CD4-positive, alpha-beta T cell treated with Interleukin-2 at 100 ng/mL for 4 hours (primary cell): ENCODE measurements around the gene CD2.

Experiments used
- DNase-seq: peaks from one replicate; pipeline ENCODE4 v3.0.0-alpha.2; 2020; ENCODE audit warnings: low spot score

Gene CD2, protein sequence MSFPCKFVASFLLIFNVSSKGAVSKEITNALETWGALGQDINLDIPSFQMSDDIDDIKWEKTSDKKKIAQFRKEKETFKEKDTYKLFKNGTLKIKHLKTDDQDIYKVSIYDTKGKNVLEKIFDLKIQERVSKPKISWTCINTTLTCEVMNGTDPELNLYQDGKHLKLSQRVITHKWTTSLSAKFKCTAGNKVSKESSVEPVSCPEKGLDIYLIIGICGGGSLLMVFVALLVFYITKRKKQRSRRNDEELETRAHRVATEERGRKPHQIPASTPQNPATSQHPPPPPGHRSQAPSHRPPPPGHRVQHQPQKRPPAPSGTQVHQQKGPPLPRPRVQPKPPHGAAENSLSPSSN

DNA sequence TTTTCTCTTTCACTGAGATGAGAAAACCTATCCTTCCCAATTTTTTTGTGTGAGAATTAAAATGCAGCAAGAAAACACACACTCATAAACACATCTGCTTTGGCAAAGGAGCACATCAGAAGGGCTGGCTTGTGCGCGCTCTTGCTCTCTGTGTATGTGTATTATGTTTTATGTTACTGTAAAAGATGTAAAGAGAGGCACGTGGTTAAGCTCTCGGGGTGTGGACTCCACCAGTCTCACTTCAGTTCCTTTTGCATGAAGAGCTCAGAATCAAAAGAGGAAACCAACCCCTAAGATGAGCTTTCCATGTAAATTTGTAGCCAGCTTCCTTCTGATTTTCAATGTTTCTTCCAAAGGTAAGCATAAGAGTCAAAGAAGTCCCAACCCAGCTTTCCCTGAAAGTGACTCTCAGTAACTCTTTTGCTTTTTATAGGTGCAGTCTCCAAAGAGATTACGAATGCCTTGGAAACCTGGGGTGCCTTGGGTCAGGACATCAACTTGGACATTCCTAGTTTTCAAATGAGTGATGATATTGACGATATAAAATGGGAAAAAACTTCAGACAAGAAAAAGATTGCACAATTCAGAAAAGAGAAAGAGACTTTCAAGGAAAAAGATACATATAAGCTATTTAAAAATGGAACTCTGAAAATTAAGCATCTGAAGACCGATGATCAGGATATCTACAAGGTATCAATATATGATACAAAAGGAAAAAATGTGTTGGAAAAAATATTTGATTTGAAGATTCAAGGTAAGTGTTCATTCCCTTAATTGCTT lies at the start of gene CD2:
Gene CD2, plus strand, starts transcription at position 233 of the 780 bp plus-strand sequence. Its CDS starts 63 bp downstream, at position 296.
- DNase-seq = peak; percentile 83

DNA sequence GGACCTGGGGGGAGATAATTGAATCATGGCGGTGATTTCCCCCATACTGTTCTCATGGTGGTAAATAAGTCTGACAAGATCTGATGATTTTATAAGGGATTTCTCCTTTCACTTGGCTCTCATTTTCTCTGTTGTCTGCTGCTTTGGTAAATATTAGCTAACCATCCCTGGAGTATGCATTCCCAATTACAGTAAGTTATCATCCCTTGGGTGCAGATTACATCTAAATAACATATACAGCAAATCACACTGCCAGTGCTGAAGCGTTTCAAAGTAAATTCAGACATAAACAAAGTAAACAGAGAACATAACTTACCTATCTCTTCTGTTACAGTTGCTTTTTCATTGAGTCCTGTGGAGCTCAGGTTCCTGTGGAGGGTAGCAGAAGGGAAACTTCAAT lies 48.1 kb upstream of the CD2 start:
- DNase-seq = no peak

DNA sequence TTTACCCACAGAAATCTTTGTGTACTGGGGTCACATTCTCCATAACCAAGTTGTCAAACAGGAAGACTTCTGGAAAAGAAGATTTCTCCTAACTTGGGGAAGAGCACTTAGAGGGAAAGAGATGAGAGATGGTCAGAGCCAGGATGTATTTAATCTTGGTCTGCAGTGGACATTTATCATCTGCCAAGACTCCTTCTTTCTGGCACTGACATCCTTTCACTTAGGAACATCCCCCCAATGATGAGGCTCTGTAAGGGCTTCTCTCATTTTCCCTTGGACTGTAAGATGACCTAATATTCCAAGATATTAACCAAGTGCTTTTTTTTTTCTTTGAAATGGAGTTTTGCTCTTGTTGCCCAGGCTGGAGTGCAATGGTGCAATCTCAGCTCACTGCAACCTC lies 47.4 kb upstream of the CD2 start:
- DNase-seq = no peak

DNA sequence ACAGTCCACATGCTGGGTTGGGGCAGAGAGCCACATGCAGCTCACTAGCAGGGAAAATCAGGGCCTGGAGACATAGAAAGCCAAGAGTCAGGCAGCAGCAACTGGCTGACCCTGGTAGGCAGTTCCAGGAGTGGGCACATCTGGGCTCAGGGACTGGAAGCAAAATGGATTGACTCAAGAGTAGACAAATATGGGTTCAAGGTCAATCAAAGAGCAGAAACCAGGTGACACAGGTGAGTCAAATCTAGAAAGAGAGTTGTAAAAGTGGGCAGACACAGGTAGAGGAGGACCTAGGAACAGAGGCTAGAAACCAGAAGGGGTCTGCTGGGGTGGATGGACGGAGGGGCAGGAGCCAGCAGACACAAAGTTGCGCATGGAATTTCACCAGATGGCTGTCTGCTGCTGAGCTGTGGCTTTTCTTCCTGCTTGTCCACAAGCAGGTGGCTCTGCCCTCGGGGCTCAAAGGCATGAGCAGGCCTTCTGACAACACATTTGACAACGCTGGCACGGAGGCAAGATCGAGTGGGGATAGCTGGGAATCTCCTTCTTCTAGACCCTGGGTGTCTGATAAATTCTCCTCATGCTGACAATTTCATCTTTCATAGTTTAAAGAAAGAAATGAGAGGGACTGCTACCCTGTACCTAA lies 45.9 kb upstream of the CD2 start:
- DNase-seq = no peak

DNA sequence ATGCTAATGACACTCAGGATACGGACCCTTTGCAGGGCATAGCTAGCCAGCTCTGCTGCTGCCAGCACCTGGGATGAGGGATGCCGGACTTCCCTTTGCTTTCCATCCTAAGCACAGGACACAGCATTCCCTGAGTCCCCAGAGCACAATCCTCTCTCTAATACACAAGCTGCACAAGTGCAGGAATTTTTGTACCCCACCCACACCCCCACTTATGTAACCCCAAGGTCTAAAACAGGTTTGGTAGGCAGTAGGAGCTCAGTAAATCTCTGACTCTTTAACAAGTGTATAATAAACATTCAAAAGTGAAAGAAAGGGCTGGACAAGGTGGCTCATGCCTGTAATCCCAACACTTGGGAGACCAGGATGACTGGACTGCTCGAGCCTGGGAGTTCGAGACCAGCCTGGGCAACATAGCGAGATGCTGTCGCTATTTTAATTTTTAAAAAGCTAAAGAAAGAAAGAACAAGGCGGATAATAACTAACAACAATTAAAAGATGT lies 44.5 kb upstream of the CD2 start:
- no peak for DNase-seq

DNA sequence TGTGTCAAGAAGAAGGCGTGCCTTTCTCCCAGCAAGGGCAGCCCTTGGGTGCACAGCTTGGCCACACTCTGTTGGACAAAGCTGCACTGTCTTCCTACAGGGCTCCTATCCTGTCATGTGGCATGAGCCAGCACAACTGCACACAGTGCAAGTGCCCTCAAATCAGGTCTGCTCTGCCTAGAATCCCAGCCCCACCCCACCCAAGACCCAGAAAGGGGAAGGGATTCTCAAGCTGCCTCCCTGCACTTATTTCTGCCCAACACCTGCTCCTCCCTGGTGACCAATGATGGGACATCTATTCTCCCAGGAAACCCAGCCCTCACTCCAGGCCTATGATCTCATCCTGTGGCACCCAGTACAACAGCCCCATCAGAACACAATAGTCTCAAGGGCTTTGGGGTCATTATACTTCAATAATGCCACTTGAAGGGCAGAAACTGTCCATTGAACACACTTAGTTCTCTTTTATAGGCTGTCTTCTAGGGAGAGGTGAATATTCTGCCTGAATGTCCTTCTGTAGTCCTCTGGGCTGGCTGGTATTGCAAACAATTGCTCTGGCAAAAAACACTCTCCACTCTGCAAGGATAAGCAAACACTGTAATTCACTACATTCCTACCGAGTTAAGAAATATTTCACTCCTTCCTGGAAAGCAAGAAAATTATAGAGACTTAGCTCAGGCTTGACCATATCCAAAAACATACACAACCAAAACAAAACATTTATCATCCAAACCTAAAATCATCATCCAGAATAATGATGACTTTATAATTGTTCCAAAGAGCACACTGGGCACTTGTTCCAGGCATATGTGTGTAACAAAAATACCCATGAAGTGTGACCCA lies 43.6 kb upstream of the CD2 start:
- no peak for DNase-seq

DNA sequence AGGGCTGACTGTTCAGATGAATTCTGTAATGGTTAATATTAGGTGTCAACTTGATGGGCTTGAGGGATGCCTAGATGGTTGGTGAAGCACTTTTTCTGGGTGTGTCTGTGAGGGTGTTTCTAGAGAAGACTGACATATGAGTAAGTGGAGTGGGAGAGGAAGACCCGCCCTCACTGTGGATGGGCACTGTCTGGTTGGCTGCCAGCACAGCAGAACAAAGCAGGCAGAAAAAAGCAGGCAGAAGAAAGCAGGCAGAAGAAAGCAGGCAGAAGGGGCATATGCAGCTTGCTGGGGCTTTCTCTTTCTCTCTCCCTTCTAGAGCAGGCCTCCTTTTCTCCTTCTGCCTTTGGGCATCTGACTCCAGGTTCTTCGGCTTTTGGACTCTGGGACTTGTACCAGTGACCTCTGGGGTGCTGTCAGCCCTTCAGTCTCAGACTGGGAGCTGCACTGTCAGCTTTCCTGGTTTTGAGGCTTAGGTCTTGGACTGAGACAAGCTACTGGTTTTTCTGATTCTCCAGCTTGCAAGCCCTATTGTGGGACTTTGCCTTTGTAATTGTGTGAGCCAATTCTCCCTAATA lies 42.9 kb upstream of the CD2 start:
- DNase-seq = no peak

DNA sequence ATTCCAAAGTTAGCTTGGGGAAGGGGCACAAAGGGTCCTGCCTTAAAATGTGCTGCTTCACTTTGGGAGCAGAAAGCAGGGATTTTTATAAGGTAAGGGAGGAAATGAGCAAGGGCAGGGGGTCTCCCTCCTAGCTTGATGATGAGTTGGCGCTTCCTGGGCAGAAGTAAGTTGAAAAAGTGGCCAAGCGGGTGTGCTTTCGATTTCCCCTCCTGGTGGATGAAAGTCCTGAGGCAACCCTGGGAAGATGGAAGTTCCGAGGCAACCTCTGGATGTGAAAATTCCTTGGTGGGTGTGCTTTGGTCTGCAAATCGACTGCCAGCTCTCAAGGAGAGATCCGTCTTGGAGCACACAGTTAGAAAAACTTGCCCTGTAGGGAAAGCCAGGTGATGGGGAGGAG lies 41.7 kb upstream of the CD2 start:
- DNase-seq = no peak

DNA sequence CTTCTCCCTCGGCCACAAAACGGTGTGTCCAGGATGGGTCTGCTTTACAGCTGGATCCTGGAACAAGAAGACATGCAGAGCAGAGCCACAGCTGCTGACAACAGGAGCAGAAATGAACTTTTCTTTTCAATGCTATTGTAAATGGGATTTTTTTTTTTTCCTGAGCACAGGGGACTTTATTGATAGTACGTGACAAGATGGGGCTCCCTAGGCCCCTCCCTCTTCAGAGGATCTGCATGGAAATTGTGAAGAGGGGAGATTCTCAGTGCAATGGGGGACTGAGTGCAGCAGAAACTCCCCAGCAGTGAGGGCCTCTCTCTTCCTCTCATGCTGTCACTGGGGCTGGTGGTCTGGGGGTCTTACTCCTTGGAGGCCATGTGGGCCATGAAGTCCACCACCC lies 40.8 kb upstream of the CD2 start:
- DNase-seq = no peak

DNA sequence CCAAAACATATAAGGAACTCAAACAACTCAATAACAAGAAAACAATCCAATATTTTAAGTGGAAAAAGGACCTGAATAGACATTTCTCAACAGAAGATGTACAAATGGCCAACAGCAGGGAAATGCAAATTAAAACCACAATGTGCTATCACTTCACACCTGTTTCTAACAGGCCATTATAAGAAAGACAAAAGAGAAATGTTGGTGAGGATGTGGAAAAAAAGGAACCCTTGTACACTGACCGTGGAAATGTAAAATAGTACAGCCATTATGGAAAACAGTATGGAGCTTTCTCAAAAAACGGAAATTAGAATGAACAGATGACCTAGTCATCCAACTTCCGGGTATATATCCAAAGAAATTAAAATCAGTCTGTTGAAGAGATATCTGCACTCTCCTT lies 37.8 kb upstream of the CD2 start:
- no peak for DNase-seq

DNA sequence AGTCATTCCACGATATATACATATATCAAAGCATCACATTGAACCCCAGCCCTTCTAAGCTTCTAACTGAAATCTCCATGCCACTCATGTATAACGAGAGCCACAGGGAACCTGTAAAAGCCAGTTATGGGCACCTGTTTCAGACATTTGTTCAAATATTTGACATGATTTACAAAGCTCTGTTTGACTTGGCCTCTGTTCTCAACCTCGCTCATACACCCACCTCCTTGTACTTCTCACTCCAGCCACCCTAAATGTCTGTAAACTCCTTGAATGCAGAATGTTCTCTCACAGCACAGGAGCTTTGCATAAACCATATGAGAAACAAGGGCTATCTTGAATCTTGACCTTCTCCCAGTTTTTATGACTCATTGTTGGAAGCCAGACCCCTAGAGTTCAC lies 36.9 kb upstream of the CD2 start:
- no peak for DNase-seq

DNA sequence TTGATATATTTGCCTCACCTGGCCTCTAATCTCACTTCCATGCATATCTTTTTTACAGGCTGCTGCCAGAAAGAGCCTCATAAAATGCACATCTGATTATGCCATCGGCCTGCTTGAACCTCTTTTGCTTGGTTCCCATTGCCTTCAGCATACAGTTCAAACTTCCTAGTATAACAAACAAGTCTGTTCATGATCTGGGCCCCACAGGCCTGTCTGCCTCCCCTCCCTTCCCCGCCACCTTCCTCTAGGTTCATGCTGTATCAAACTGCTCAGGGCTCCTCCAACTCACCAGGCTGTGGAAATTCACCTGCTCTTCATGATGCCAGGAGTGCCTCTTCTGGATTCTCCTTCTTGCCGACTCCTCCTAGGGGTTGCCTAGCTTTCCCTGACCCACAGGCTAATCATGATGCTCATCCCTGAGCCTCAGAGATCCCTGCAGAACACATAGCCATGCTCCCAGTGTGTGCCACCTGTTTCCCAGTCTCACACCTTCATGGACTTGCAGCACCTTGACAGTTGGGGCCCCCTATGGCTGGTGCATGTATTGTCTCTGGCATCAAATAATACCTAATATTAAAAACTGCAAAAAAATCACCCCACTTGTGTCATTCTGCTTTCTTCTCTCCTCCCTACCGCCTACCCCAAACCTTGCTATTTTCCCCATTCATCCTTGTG lies 33.7 kb upstream of the CD2 start:
- no peak for DNase-seq

DNA sequence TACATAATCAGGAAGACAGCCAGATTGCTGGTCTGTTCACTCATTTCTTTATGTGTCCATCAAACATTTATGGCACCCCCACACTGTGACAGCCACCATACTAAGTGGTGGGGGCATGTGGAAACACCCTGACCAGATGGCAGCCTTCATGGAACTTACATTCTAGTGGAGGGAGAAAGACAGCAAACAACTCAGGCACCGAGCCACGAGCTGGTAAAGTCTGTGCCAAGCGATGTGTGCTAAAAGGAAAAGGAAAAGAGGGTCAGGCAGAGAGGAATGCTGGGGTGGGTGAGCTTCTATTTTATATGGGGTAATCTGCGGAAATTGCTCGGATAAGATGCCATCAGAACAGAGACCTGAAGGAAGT lies 33.2 kb upstream of the CD2 start:
- no peak for DNase-seq

DNA sequence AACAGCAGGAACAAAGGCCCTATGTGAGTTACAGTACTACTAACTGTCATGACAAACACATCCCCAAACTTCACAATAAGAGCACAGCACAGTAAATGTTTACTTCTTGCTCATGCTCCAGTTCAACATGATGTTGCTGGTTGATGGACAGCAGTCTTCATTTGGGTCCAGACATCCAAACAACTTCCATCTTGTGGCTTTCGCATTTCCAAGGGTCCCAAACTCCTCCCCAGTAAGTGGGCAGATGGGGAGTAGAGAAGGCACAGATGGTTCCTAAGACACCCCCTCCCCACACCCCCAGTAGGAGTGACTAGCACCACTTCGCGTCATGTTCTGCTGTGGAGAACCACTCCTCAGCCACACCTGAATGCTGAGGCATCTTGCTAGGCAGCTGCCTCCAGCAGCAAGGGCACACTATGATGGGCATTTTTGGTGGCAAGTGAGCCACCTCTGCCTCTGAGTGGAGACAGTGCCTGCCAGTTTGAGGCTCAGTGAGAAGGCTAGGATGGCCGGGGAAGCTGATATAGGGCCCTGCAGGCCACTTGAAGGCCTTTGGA lies 32.7 kb upstream of the CD2 start:
- no peak for DNase-seq

DNA sequence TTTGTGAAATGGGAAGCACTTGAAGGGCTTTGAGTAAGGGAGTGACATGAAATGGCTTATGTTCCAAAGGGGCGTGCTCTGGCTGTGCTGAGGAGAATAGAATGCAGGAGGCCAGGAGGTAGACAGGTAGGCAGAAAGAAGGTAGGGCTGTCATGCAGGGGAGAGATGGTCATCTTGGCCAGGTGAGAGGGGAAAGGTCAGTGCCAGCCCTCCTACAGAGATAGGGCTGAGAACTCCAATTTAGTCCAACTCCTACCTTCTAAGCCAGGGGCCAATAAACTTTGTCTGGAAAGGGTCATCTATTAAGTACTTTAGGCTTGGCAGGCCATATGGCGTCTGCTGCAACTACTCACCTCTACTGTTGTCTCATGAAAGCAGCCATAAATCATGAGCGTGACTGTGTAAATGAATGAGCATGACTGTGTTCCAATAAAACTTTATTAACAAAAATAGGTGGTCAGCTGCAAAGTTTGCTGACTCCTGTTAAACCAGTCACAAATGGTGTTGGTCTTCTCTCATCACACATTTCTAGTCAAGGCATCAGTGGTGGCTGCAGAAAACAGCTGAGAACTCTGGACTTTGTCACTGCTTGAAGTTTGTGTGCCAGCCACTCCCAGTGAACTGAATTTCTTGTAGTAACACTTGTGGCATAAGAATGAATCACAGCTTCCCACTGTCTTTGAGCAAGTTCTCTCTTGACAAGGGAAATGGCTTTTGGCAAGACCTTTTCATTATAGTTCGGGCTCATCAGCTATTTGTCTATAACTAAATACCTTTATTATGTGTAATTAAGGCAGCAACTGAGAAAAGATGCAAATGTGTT lies 32.0 kb upstream of the CD2 start:
- DNase-seq = no peak

DNA sequence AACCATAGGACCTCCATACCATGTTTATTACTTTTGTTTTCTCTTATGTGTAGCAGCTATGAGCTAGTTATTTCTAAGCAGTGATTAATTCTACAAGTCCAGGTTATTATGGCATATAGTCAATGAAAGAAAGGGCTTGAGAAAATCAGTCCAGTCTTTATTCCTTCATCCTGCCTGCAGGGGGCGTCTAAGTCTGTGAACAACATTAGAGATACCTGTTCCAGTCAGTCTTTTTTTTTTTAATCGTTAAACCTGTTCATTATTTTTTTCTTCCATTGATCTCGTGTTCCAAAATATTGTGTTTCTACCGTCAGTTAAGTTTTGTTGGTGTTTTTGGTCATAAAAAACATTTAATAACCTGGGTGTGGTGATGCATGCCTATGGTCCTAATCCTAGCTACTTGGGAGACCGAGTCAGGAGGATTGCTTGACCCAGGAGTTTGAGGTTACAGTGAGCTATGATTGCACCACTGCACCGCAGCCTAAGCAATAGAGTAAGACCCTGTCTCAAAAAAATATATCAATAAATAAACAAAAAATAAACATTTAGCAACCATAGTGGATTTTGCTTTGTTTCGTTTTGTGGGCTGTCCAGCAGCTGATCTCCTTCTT lies 29.4 kb upstream of the CD2 start:
- peak; percentile 85 for DNase-seq

DNA sequence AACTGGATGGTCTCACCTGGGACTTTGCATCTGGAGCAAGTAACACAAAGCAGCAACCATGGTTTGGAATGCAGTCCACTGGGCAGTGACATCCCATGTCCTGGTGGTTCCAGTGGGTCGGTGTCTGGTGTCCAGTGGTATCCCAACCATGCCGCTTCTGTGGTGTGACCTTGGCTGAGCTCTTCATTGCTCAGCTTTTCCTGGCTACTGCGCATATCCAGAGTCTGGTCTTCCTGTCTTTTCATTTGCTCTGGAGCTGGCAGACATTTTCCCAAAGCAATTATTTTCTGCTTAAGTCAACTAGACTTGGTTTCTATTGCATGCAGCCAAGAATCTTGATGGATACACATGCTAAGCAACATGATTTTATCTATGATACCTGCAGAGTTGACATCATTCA lies 28.4 kb upstream of the CD2 start:
- no peak for DNase-seq

DNA sequence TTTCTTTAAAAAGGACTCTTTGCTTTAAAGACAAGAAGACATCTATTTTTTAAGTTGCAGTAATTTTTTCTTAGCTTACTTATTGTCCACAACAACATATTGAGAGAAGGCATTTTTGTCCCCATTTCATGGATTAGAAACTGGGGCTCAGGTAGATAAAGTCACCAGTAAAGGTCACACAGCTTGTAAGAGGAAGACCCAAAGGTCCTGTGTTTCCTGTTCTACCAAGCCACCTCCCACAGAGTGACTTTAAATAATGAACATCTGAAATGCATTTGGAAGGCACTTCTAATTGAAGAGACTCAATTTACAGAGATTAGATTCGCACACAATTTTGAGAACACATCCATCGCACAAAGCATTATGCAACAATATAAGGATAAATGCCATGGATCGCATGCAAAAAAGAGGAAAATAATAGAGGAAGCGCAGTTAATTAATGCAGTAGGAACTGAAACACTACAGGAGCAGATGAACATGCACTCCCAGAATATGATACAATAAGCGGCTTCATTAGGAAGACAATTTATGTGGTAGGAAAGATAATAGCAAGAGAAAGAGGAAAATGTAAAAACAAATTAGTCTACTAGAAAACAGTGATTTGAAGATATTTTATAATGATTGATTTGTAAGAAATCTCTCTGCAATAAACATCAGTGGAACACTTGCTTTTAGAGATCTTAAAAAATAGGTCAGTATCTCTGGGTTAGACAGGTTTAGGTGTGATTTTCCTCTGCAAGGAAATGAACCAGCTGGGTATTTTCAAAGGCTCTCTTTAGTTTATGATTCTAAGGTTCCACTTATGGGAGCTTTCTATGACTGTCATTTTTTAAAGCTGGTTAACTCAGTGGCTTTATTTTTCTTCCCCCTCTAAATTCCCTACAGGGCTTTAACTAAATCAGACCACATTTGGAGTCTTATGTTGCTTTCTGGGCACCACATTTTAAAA lies 27.1 kb upstream of the CD2 start:
- DNase-seq = no peak
